HCT116 (cell line): ENCODE data around the gene SPTSSA. TPM values are rescaled to one million over a fixed set of nuclear protein-coding genes. Genes with fewer than 3 reads are reported as not detected.

Experiments
- ATAC-seq: fragments of 200-7000 bp; cut with Tn5 transposase; 2 replicates; pipeline ENCODE4 v1.9.1; 2020; ENCODE audit warnings: mild to moderate bottlenecking, moderate library complexity
- BruUV-seq: library from RNA; stranded (reverse); fragments of 400-500 nt; replicated peaks from 2 replicates; lab custom pipeline; 2021; lab: Mats Ljungman, UMichigan
- CTCF ChIA-PET: fragments of 300-600 bp; sonication (Branson Sonifier 250); formaldehyde crosslinking; loops from one replicate; lab custom pipeline; 2021; ENCODE audit warnings: antibody characterized with exemption; lab: Charles Lee
- POLR2A ChIA-PET: fragments of 300-600, 350-600 bp; sonication (Branson Sonifier 250); formaldehyde crosslinking; loops from one replicate; lab custom pipeline; 2021; ENCODE audit warnings: antibody characterized with exemption; lab: Charles Lee
- RAD21 ChIA-PET, 2 experiments: fragments of 300-600 bp; sonication (Branson Sonifier 250); formaldehyde crosslinking; loops; one replicate each; lab custom pipeline; 2023; ENCODE audit warnings: low total read pairs in 2 of 2; ENCODE audit not compliant: uncharacterized antibody in 2 of 2, unreplicated experiment in 2 of 2, low non-redundant PET in 1 of 2; lab: Charles Lee
- DNase-seq: peaks from one replicate; pipeline ENCODE4 v3.0.0-alpha.2; 2010; ENCODE audit warnings: low read depth, low spot score
- H2AFZ ChIP-seq: fragments of 200-600 bp; shearing (Covaris generic), sonication (generic); 2 replicates; pipeline ENCODE4 v1.6.1; 2017; ENCODE audit warnings: low read depth, mixed run types, mixed read lengths, antibody characterized with exemption, low read length; ENCODE audit not compliant: poor library complexity, severe bottlenecking
- H3K27ac ChIP-seq: 2 replicates; pipeline ENCODE4 v1.5.1; 2012; ENCODE audit warnings: low read depth, low read length
- H3K27me3 ChIP-seq: fragments of 200-600 bp; sonication (generic); 2 replicates; pipeline ENCODE4 v1.6.1; 2016; ENCODE audit warnings: mixed run types, low read length, mixed read lengths; ENCODE audit not compliant: insufficient read depth
- H3K36me3 ChIP-seq, 2 experiments: fragments of 200-500 bp in 1 of 2; fragments of 200-600 bp in 1 of 2; sonication (Bioruptor generic) in 1 of 2; sonication (generic) in 1 of 2; 2 replicates each; pipeline versions ENCODE4 v1.5.1 to v1.6.1; 2014 to 2016; ENCODE audit warnings: low read length in 2 of 2, inconsistent platforms in 1 of 2, mixed read lengths in 1 of 2, mixed run types in 1 of 2; ENCODE audit not compliant: insufficient read depth in 2 of 2, control insufficient read depth in 1 of 2
- H3K4me1 ChIP-seq, 2 experiments: fragments of 200-600 bp in 1 of 2; sonication (generic) in 1 of 2; 2 replicates each; pipeline versions ENCODE4 v1.5.1 to v1.6.1; 2012 to 2017; ENCODE audit warnings: low read length in 2 of 2, inconsistent platforms in 1 of 2, mild to moderate bottlenecking in 1 of 2, mixed read lengths in 1 of 2, mixed run types in 1 of 2, moderate library complexity in 1 of 2; ENCODE audit not compliant: insufficient read depth in 2 of 2, control insufficient read depth in 1 of 2
- H3K4me2 ChIP-seq: fragments of 200-600 bp; sonication (generic); 2 replicates; pipeline ENCODE4 v1.6.1; 2017; ENCODE audit warnings: mixed run types, low read length, mixed read lengths
- H3K4me3 ChIP-seq, 2 experiments: fragments of 200-600 bp in 1 of 2; sonication (generic) in 1 of 2; replicated peaks in 1 of 2; 2 replicates each; pipeline ENCODE4 v1.5.1; 2011 to 2016; ENCODE audit warnings: low read length in 2 of 2, control low read depth in 1 of 2, low read depth in 1 of 2, mild to moderate bottlenecking in 1 of 2, mixed read lengths in 1 of 2, mixed run types in 1 of 2
- H3K79me2 ChIP-seq: fragments of 200-600 bp; sonication (generic); 2 replicates; pipeline ENCODE4 v1.6.1; 2017; ENCODE audit warnings: mild to moderate bottlenecking, mixed run types, low read length, moderate library complexity, mixed read lengths; ENCODE audit not compliant: insufficient read depth
- H3K9ac ChIP-seq: fragments of 200-600 bp; sonication (generic); 2 replicates; pipeline ENCODE4 v1.6.1; 2016; ENCODE audit warnings: low read length, mixed read lengths
- H3K9me2 ChIP-seq: fragments of 200-600 bp; sonication (generic), shearing (Covaris generic); 2 replicates; pipeline ENCODE4 v1.6.1; 2017; ENCODE audit warnings: mixed run types, mild to moderate bottlenecking, moderate library complexity; ENCODE audit not compliant: insufficient read depth
- H3K9me3 ChIP-seq, 2 experiments: fragments of 200-500 bp in 1 of 2; fragments of 200-600 bp in 1 of 2; sonication (Bioruptor generic) in 1 of 2; sonication (generic) in 1 of 2; 2 replicates each; pipeline ENCODE4 v1.6.1; 2014 to 2017; ENCODE audit warnings: low read length in 2 of 2, mixed read lengths in 2 of 2, inconsistent platforms in 1 of 2, low read depth in 1 of 2, mild to moderate bottlenecking in 1 of 2, mixed run types in 1 of 2, moderate library complexity in 1 of 2; ENCODE audit not compliant: control insufficient read depth in 1 of 2, insufficient read depth in 1 of 2
- H4K20me1 ChIP-seq: fragments of 200-600 bp; sonication (generic), shearing (Covaris generic); 2 replicates; pipeline ENCODE4 v1.6.1; 2017; ENCODE audit warnings: mixed run types, mild to moderate bottlenecking, moderate library complexity; ENCODE audit not compliant: insufficient read depth
- CEBPB ChIP-seq: IDR thresholded peaks from 2 replicates; pipeline ENCODE4 v1.6.1; 2012; ENCODE audit warnings: low read depth
- CTCF ChIP-seq, 3 experiments: fragments of 200-600 bp in 1 of 3; sonication (generic) in 1 of 3; IDR thresholded peaks in 2 of 3; conservative IDR thresholded peaks in 1 of 3; 2 replicates each; pipeline ENCODE4 v1.5.1; 2012 to 2017; ENCODE audit warnings: low read depth in 2 of 3, low read length in 2 of 3, antibody characterized with exemption in 1 of 3, borderline replicate concordance in 1 of 3, control low read depth in 1 of 3, mild to moderate bottlenecking in 1 of 3, mixed read lengths in 1 of 3, mixed run types in 1 of 3, moderate library complexity in 1 of 3; ENCODE audit not compliant: insufficient read depth in 1 of 3
- EGR1 ChIP-seq: IDR thresholded peaks from 2 replicates; pipeline ENCODE4 v1.6.1; 2012; ENCODE audit warnings: low read depth
- ELF1 ChIP-seq: IDR thresholded peaks from 2 replicates; pipeline ENCODE4 v1.6.1; 2012; ENCODE audit warnings: low read depth, borderline replicate concordance
- EZH2 ChIP-seq: fragments of 200-600 bp; sonication (generic); IDR thresholded peaks from 2 replicates; pipeline ENCODE4 v1.6.1; 2017; ENCODE audit warnings: antibody characterized with exemption, mixed run types
- EZH2phosphoT487 ChIP-seq: fragments of 200-600 bp; IDR thresholded peaks from 2 replicates; pipeline ENCODE4 v1.6.1; 2018; ENCODE audit warnings: antibody characterized with exemption, borderline replicate concordance
- FOSL1 ChIP-seq: IDR thresholded peaks from 2 replicates; pipeline ENCODE4 v1.6.1; 2012; ENCODE audit warnings: low read depth
- POLR2AphosphoS5 ChIP-seq: IDR thresholded peaks from 2 replicates; pipeline ENCODE4 v1.6.1; 2011; ENCODE audit warnings: mild to moderate bottlenecking, low read depth, low read length, moderate library complexity
- REST ChIP-seq: IDR thresholded peaks from 2 replicates; pipeline ENCODE4 v1.6.1; 2012; ENCODE audit warnings: low read depth
- SP1 ChIP-seq: IDR thresholded peaks from 2 replicates; pipeline ENCODE4 v1.6.1; 2012; ENCODE audit warnings: low read depth
- intact Hi-C: fragments of 100-400 bp; cut with micrococcal nuclease; formaldehyde crosslinking; loops from 2 replicates; pipeline ENCODE4 v1.10.0; 2022
- total RNA-seq: library from RNA; stranded (reverse); gene quantifications from one replicate; pipeline ENCODE4 v1.2.1, GENCODE V29; 2021; ENCODE audit not compliant: unreplicated experiment

The SPTSSA gene
- total RNA-seq, 1 experiment from 2014 or later = 17.0 TPM

- TF ChIP-seq EZH2phosphoT487 (no peak), CEBPB (no peak)
- TF ChIP-seq, all 23 proteins: peak for 0
These were observed 40.6 kb upstream of the SPTSSA start (continued) for GRCh38 chr14:34502545-34503225.

GRCh38 chr14:34502001-34502400, 40.0 kb upstream of the SPTSSA start:
- ATAC-seq (no peak), DNase-seq (no peak)
- Histone ChIP-seq H3K9me2 (no peaks in the 10 kb centered on the region), H4K20me1 (no peaks in the 10 kb centered on the region), H3K4me1 (peaks cover 14 to 21% of the 10 kb centered on the region in 2 experiments), H3K9me3 (no peaks in the 10 kb centered on the region), H3K27me3 (no peaks in the 10 kb centered on the region), H2AFZ (no peak overlapping the region), H3K27ac (no peak overlapping the region), H3K79me2 (no peaks in the 10 kb centered on the region), H3K4me2 (no peak overlapping the region), H3K4me3 (no peak overlapping the region), H3K36me3 (no peaks in the 10 kb centered on the region), H3K9ac (no peak overlapping the region)
- TF ChIP-seq CTCF (IDR thresholded peaks at IDR 0.05 in 2 of 3, conservative IDR thresholded peaks at IDR 0.05 in 1 of 3; ENCODE audit: borderline replicate concordance in 1 of 3, insufficient read depth in 1 of 3, low read depth in 2 of 3, low read length in 2 of 3) = no peak
- no peak for TF ChIP-seq EZH2phosphoT487
- no peak for TF ChIP-seq SP1
- TF ChIP-seq ELF1 = no peak
- no peak for TF ChIP-seq FOSL1
- no peak for TF ChIP-seq REST
- no peak for TF ChIP-seq EZH2
- TF ChIP-seq POLR2AphosphoS5 = no peak
- no peak for TF ChIP-seq EGR1
- CTCF ChIA-PET = interaction anchor here (1.2 to 1.9 kb wide), 3 partner anchors 9 to 174 kb away, joined by 3 to 10 read pairs (median 5); no protein-coding TSS in a partner anchor
- RAD21 ChIA-PET = no interaction called here
- intact Hi-C loops = no loop called here
- POLR2A ChIA-PET = interaction anchor here (0.8 kb wide), 1 partner anchor 170 kb away, joined by 3 read pairs; no protein-coding TSS in a partner anchor
- no TSS peak for BruUV-seq
